Vagina (tissue), 2 donors: ENCODE results near the gene CTNND2. TPM values are rescaled to one million over a fixed set of nuclear protein-coding genes. Genes with fewer than 3 reads are reported as not detected.

Source experiments
- DNase-seq, 2 donors: peaks; one replicate each; pipeline ENCODE4 v3.0.0-alpha.2; 2017; ENCODE audit errors: extremely low spot score in 2 of 2
- H3K27ac ChIP-seq: fragments of 200-600 bp; sonication (generic); one replicate; pipeline ENCODE4 v1.5.1; 2019
- H3K27me3 ChIP-seq: fragments of 200-600 bp; sonication (generic); one replicate; pipeline ENCODE4 v1.5.1; 2019
- H3K36me3 ChIP-seq, 2 donors: fragments of 200-600 bp; sonication (generic); one replicate each; pipeline ENCODE4 v1.5.1; 2017 to 2019
- H3K4me1 ChIP-seq: fragments of 200-600 bp; sonication (generic); one replicate; pipeline ENCODE4 v1.5.1; 2019
- H3K4me3 ChIP-seq, 2 donors: fragments of 200-600 bp; sonication (generic); 1 replicate in 1 of 2; 2 replicates in 1 of 2; pipeline ENCODE4 v1.5.1; 2016 to 2019
- H3K9me3 ChIP-seq: fragments of 200-600 bp; sonication (generic); one replicate; pipeline ENCODE4 v1.5.1; 2019
- POLR2A ChIP-seq, 2 donors: fragments of 450-650 bp; IDR thresholded peaks; one replicate each; pipeline ENCODE4 v1.6.1; 2017; ENCODE audit warnings: antibody characterized with exemption in 2 of 2, mild to moderate bottlenecking in 2 of 2, moderate library complexity in 2 of 2
- POLR2AphosphoS5 ChIP-seq, 2 donors: sonication (generic); formaldehyde crosslinking; IDR thresholded peaks; one replicate each; pipeline ENCODE4 v1.9.0; 2017; ENCODE audit warnings: antibody characterized with exemption in 2 of 2, mild to moderate bottlenecking in 2 of 2, low read depth in 1 of 2; ENCODE audit not compliant: insufficient read depth in 1 of 2
- intact Hi-C: fragments of 100-400 bp; cut with DNase I; formaldehyde crosslinking; loops from one replicate; pipeline ENCODE4 v1.15.1; 2023
- total RNA-seq: library from RNA; depleted of rRNA; stranded (reverse); fragments of >200 nt; gene quantifications from one replicate; pipeline ENCODE4 v1.2.3, GENCODE V29; 2016
- TF ChIP-seq, protein P1 (sequence below), 3 experiments: fragments of 450-650 bp in 2 of 3; fragments of 200-600 bp in 1 of 3; sonication (generic) in 1 of 3; IDR thresholded peaks; one replicate each; pipeline ENCODE4 v1.5.1; 2017 to 2019; ENCODE audit warnings: antibody characterized with exemption in 3 of 3, mild to moderate bottlenecking in 2 of 3, moderate library complexity in 2 of 3

The CTNND2 gene
- total RNA-seq, 1 donor from 2014 or later: 1.7 TPM

DNA sequence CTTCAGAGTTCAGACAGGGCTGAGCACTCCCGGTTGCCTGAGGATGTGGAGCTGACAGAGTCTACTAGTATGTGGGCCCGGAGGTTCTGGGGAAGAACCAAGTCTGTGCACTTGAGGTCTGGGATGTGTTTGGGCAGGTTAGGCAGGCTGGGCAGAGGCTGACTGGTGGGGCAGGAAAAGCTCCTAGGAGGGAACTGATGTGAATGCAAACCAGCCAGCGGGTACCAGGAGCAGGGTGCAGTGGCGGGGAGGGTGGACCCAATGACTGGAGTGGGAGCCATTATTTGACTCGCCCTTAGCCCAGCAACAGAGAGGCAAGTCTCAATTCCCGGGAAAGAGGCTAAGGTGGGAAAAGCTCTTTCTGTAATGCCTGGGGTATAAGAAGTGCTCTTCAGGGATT, 723.4 kb downstream of the CTNND2 start:
- Histone ChIP-seq H3K27ac (no peak overlapping the region), H3K4me3 (no peak overlapping the region), H3K4me1 (no peaks in the 10 kb centered on the region), H3K9me3 (no peaks in the 10 kb centered on the region), H3K27me3 (no peaks in the 10 kb centered on the region), H3K36me3 (no peaks in the 10 kb centered on the region)
- intact Hi-C loops: no loop called here
- DNase-seq: no peak
- TF ChIP-seq, protein P1, sequence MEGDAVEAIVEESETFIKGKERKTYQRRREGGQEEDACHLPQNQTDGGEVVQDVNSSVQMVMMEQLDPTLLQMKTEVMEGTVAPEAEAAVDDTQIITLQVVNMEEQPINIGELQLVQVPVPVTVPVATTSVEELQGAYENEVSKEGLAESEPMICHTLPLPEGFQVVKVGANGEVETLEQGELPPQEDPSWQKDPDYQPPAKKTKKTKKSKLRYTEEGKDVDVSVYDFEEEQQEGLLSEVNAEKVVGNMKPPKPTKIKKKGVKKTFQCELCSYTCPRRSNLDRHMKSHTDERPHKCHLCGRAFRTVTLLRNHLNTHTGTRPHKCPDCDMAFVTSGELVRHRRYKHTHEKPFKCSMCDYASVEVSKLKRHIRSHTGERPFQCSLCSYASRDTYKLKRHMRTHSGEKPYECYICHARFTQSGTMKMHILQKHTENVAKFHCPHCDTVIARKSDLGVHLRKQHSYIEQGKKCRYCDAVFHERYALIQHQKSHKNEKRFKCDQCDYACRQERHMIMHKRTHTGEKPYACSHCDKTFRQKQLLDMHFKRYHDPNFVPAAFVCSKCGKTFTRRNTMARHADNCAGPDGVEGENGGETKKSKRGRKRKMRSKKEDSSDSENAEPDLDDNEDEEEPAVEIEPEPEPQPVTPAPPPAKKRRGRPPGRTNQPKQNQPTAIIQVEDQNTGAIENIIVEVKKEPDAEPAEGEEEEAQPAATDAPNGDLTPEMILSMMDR (IDR thresholded peaks at IDR 0.05): no peak
- no peak for TF ChIP-seq POLR2AphosphoS5 (IDR thresholded peaks at IDR 0.05; ENCODE audit: insufficient read depth in 1 of 2, low read depth in 1 of 2)

- no peak for DNase-seq
- no peak overlapping the region for H3K4me3 ChIP-seq
- no peak for TF ChIP-seq POLR2AphosphoS5 (IDR thresholded peaks at IDR 0.05; ENCODE audit: insufficient read depth in 1 of 2, low read depth in 1 of 2)
- no peak for TF ChIP-seq POLR2A (IDR thresholded peaks at IDR 0.05)
- TF ChIP-seq, protein P1 (IDR thresholded peaks at IDR 0.05): no peak
- H3K9me3 ChIP-seq: no peaks in the 10 kb centered on the region
- no peaks in the 10 kb centered on the region for H3K36me3 ChIP-seq
- intact Hi-C loops: no loop called here
- no peaks in the 10 kb centered on the region for H3K4me1 ChIP-seq
- H3K27me3 ChIP-seq: no peaks in the 10 kb centered on the region
- H3K27ac ChIP-seq: no peak overlapping the region
Observed at GRCh38 chr5:11177999-11178711, 726.1 kb downstream of the CTNND2 start.

GRCh38 chr5:11174591-11174990, 729.7 kb downstream of the CTNND2 start:
- DNase-seq: no peak
- intact Hi-C loops: no loop called here

DNA sequence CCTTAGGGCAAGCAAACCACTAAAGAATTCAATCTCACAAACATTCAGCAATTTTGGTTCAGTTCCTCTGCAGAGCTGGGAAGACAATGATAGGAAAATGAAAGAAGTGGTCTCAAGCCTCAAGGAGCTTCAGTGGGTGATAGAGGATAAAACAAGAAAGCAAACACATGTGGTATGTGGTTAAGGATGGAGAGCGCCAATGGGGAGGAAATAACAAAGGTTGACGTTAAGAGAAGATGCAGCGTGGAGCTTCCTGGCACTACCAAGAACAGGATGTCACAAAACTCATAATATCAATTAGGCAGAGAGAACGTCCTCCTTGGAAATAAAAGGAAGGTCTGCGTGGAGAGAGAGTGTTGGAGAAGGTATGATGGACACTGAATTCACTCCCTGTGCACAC, 731.8 kb downstream of the CTNND2 start:
- TF ChIP-seq POLR2A (IDR thresholded peaks at IDR 0.05): no peak
- TF ChIP-seq, protein P1 (IDR thresholded peaks at IDR 0.05): no peak
- TF ChIP-seq POLR2AphosphoS5 (IDR thresholded peaks at IDR 0.05; ENCODE audit: insufficient read depth in 1 of 2, low read depth in 1 of 2): no peak
- intact Hi-C loops: no loop called here
- Histone ChIP-seq H3K4me3 (no peak overlapping the region), H3K9me3 (no peaks in the 10 kb centered on the region), H3K27ac (no peak overlapping the region), H3K27me3 (no peaks in the 10 kb centered on the region), H3K36me3 (no peaks in the 10 kb centered on the region), H3K4me1 (no peaks in the 10 kb centered on the region)
- DNase-seq: no peak

More at GRCh38 chr5:11174591-11174990, 729.7 kb downstream of the CTNND2 start:
- H3K27ac ChIP-seq: no peak overlapping the region
- TF ChIP-seq POLR2AphosphoS5 (IDR thresholded peaks at IDR 0.05; ENCODE audit: insufficient read depth in 1 of 2, low read depth in 1 of 2) (no peak), POLR2A (IDR thresholded peaks at IDR 0.05) (no peak)
- TF ChIP-seq, protein P1 (IDR thresholded peaks at IDR 0.05): no peak
- H3K27me3 ChIP-seq: no peaks in the 10 kb centered on the region
- no peak overlapping the region for H3K4me3 ChIP-seq
- no peaks in the 10 kb centered on the region for H3K9me3 ChIP-seq
- no peaks in the 10 kb centered on the region for H3K4me1 ChIP-seq
- no peaks in the 10 kb centered on the region for H3K36me3 ChIP-seq

GRCh38 chr5:11171236-11171635, 733.0 kb downstream of the CTNND2 start:
- TF ChIP-seq, protein P1 (IDR thresholded peaks at IDR 0.05): no peak
- no peak for TF ChIP-seq POLR2AphosphoS5 (IDR thresholded peaks at IDR 0.05; ENCODE audit: insufficient read depth in 1 of 2, low read depth in 1 of 2)
- no peak for TF ChIP-seq POLR2A (IDR thresholded peaks at IDR 0.05)
- no peak for DNase-seq
- Histone ChIP-seq H3K27me3 (no peaks in the 10 kb centered on the region), H3K9me3 (no peaks in the 10 kb centered on the region), H3K36me3 (no peaks in the 10 kb centered on the region), H3K27ac (no peak overlapping the region), H3K4me3 (no peak overlapping the region), H3K4me1 (no peaks in the 10 kb centered on the region)
- intact Hi-C loops: no loop called here
